ENCODE results near the gene MMP8.

GRCh38 chr11:102771351-102771750 is 46.6 kb upstream of the MMP8 start:
- TF ChIP-seq EZH2phosphoT487 (IDR thresholded peaks at IDR 0.05; ENCODE audit: unreplicated experiment) (no peak), CTCF (conservative IDR thresholded peaks at IDR 0.05; ENCODE audit: low read depth in 2 of 2) (no peak), EZH2 (IDR thresholded peaks at IDR 0.05; ENCODE audit: low read depth, unreplicated experiment) (no peak), ZNF114 (CRISPR knock-in tag; IDR thresholded peaks at IDR 0.05) (no peak), POLR2AphosphoS5 (IDR thresholded peaks at IDR 0.05; ENCODE audit: low read depth) (no peak), CREB1 (CRISPR knock-in tag; IDR thresholded peaks at IDR 0.05; ENCODE audit: low read depth) (no peak), REST (IDR thresholded peaks at IDR 0.05; ENCODE audit: unreplicated experiment) (no peak), ETS1 (IDR thresholded peaks at IDR 0.05) (no peak), ZNF462 (CRISPR knock-in tag; IDR thresholded peaks at IDR 0.05) (no peak)
